Measurements from ENCODE around the gene AFF2. TPM values are rescaled to one million over a fixed set of nuclear protein-coding genes. Genes with fewer than 3 reads are reported as not detected.

Gene AFF2
- total and polyA plus RNA-seq, 10 donors: 0.04 to 26.6 (median 8.7) TPM

DNA sequence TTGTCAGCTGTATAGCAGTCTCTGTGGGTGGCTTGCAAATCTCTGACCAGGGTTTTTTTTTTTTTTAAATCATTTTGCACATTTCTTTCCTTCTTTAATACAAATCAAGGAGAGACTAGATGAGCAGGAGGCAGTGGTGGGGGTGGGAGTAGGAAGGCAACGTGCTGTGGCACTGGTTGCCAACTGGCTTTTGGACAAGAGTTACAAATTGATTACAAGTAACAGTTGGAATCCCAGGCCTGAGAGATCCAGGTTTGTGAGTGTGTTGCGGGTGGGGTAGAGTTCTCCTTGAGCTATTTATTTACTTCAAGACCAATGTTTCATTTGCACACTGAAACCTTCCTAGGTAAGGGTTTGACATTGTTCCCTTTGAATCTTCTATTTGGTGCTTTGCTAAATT lies 325.3 kb downstream of the AFF2 start:
- WGBS, 5 donors: 62 to 94% (median 82%) methylated on average over 2 of the region's 2 CpGs
- no peak overlapping the region for H3K27ac ChIP-seq
- intact Hi-C loops (cut with DNase I; ENCODE audit: low total_unique reads): no loop called here

DNA sequence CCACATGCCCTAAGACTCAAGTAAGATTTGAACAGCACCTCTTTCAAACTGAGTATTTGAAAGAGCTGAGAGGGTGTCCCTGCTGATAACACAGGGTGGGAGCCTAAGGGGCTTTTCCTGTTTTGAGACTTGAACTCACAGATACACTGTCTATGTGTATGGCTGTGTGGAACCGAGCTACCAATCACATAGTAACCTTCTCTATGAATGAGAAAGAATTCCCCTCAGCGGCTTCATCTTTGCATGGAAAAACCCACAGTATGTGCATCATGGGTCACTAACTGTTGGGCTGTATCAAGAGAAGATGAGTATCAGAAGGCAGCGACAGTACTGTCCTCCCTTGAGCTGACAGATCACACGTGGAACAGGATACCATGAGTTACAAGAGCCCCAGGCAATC lies 336.3 kb downstream of the AFF2 start:
- Histone ChIP-seq H3K27me3 (replicated peaks in 1 of 7) (no peaks in the 10 kb centered on the region), H3K9me3 (no peaks in the 10 kb centered on the region), H3K27ac (no peak overlapping the region), H3K36me3 (no peaks in the 10 kb centered on the region), H3K4me1 (no peaks in the 10 kb centered on the region), H3K4me3 (no peak overlapping the region)
- intact Hi-C loops (cut with DNase I; ENCODE audit: low total_unique reads): no loop called here
- TF ChIP-seq, protein P1, sequence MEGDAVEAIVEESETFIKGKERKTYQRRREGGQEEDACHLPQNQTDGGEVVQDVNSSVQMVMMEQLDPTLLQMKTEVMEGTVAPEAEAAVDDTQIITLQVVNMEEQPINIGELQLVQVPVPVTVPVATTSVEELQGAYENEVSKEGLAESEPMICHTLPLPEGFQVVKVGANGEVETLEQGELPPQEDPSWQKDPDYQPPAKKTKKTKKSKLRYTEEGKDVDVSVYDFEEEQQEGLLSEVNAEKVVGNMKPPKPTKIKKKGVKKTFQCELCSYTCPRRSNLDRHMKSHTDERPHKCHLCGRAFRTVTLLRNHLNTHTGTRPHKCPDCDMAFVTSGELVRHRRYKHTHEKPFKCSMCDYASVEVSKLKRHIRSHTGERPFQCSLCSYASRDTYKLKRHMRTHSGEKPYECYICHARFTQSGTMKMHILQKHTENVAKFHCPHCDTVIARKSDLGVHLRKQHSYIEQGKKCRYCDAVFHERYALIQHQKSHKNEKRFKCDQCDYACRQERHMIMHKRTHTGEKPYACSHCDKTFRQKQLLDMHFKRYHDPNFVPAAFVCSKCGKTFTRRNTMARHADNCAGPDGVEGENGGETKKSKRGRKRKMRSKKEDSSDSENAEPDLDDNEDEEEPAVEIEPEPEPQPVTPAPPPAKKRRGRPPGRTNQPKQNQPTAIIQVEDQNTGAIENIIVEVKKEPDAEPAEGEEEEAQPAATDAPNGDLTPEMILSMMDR (IDR thresholded peaks at IDR 0.05 in 8 of 11, conservative IDR thresholded peaks at IDR 0.05 in 3 of 11): no peak
- TF ChIP-seq POLR2AphosphoS5 (IDR thresholded peaks at IDR 0.05): no peak
- no peak for TF ChIP-seq POLR2A (IDR thresholded peaks at IDR 0.05)
- WGBS, 5 donors: 49 to 73% (median 56%) methylated on average over 4 of the region's 4 CpGs
- no peak for DNase-seq

More for the DNA sequence above, 325.3 kb downstream of the AFF2 start:
- Histone ChIP-seq H3K4me1 (no peaks in the 10 kb centered on the region), H3K4me3 (no peak overlapping the region), H3K36me3 (no peaks in the 10 kb centered on the region), H3K27me3 (replicated peaks in 1 of 7) (no peaks in the 10 kb centered on the region), H3K9me3 (peaks cover 0 to 12% (median 5%) of the 10 kb centered on the region in 8 donors)
- TF ChIP-seq POLR2A (IDR thresholded peaks at IDR 0.05) (no peak), POLR2AphosphoS5 (IDR thresholded peaks at IDR 0.05) (no peak)
- TF ChIP-seq, protein P1 (IDR thresholded peaks at IDR 0.05 in 8 of 11, conservative IDR thresholded peaks at IDR 0.05 in 3 of 11): no peak
- no peak for DNase-seq

DNA sequence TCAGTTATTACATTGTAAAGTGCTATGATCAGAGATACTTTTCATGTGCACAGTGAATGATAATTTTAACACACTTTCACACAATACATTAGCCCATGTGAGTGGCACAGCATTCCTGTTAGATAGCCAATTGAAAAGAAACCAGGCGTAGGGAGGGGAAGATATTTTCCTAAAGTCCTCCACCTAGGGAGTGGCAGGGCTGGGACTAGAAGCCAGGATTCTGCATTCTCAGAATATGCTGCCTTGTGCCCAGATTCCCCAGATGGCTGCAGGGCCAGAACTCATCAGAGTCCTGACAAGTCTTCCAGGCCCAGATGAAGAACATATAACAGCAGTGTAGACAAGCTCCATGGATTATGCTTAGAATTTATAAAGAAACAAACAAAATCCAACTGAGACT lies 350.2 kb downstream of the AFF2 start:
- H3K27me3 ChIP-seq (replicated peaks in 1 of 7): no peaks in the 10 kb centered on the region
- TF ChIP-seq POLR2AphosphoS5 (IDR thresholded peaks at IDR 0.05) (no peak), POLR2A (IDR thresholded peaks at IDR 0.05) (no peak)
- TF ChIP-seq, protein P1 (IDR thresholded peaks at IDR 0.05 in 8 of 11, conservative IDR thresholded peaks at IDR 0.05 in 3 of 11): no peak
- H3K36me3 ChIP-seq: no peaks in the 10 kb centered on the region
- H3K27ac ChIP-seq: no peak overlapping the region
- 69 to 93% (median 87%) methylated on average over 1 of the region's 1 CpG for WGBS, 5 donors
- H3K9me3 ChIP-seq: no peaks in the 10 kb centered on the region
- no peak for DNase-seq
- intact Hi-C loops (cut with DNase I; ENCODE audit: low total_unique reads): no loop called here
- H3K4me1 ChIP-seq: no peaks in the 10 kb centered on the region
- H3K4me3 ChIP-seq: no peak overlapping the region

DNA sequence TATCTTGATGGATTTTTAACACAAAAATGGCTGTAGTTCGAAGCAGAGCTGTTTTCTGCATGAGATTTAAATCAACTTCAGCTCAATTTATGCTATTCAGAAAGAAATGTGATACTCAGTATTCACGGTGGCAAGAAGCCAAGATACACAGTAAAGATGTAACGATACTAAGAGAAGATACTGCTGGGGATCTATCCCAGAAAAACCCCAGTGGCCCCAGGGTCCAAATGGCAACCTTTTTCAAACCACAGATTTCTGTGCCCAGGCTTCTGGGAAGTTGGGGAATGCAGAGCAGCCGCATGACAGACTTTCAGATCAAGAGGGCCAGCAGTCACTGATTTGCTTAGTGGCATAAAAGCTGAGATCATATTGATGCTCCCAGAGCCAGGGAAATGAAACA lies 353.9 kb downstream of the AFF2 start:
- no peak overlapping the region for H3K27ac ChIP-seq
- H3K36me3 ChIP-seq: no peaks in the 10 kb centered on the region
- no peak for DNase-seq
- no peaks in the 10 kb centered on the region for H3K27me3 ChIP-seq (replicated peaks in 1 of 7)
- H3K4me1 ChIP-seq: no peaks in the 10 kb centered on the region
- H3K9me3 ChIP-seq: no peaks in the 10 kb centered on the region
- H3K4me3 ChIP-seq: no peak overlapping the region
- 61 to 79% (median 67%) methylated on average over 4 of the region's 4 CpGs for WGBS, 5 donors
- TF ChIP-seq, protein P1 (IDR thresholded peaks at IDR 0.05 in 8 of 11, conservative IDR thresholded peaks at IDR 0.05 in 3 of 11): no peak
- TF ChIP-seq POLR2AphosphoS5 (IDR thresholded peaks at IDR 0.05) (no peak), POLR2A (IDR thresholded peaks at IDR 0.05) (no peak)
- intact Hi-C loops (cut with DNase I; ENCODE audit: low total_unique reads): no loop called here
